ENCODE measurements around the gene SMARCE1. TPM values are rescaled to one million over a fixed set of nuclear protein-coding genes. Genes with fewer than 3 reads are reported as not detected.

Gene SMARCE1
- total and polyA plus RNA-seq, 11 donors = 38.6 to 88.0 (median 59.4) TPM

DNA sequence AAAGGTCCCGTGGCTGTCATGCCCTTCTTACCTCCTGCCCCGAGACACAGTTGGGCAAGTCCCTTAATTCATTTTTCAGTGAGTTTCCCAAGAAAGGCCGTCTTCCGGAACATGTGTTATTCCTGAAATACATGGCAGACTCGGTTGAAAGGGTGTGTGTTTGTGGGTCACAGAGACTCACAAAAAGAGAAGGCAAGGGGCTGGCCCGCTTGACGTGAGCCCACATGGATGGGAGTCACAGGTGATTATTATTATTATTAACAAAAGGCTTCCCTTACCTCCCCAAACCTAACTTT is 48.2 kb downstream of the SMARCE1 start:
- WGBS, 4 donors = 75 to 82% (median 78%) methylated on average over 7 of the region's 7 CpGs
- H3K27me3 ChIP-seq = no peaks in the 10 kb centered on the region
- DNase-seq (no peak), ATAC-seq (no peak)
- H3K27ac ChIP-seq = peak overlapping the region in 1 of 12 donors; percentile 71
- no peak overlapping the region for H3K4me3 ChIP-seq
- H3K9me3 ChIP-seq = no peaks in the 10 kb centered on the region
- TF ChIP-seq POLR2A (IDR thresholded peaks at IDR 0.05) = no peak
- TF ChIP-seq, protein P1, sequence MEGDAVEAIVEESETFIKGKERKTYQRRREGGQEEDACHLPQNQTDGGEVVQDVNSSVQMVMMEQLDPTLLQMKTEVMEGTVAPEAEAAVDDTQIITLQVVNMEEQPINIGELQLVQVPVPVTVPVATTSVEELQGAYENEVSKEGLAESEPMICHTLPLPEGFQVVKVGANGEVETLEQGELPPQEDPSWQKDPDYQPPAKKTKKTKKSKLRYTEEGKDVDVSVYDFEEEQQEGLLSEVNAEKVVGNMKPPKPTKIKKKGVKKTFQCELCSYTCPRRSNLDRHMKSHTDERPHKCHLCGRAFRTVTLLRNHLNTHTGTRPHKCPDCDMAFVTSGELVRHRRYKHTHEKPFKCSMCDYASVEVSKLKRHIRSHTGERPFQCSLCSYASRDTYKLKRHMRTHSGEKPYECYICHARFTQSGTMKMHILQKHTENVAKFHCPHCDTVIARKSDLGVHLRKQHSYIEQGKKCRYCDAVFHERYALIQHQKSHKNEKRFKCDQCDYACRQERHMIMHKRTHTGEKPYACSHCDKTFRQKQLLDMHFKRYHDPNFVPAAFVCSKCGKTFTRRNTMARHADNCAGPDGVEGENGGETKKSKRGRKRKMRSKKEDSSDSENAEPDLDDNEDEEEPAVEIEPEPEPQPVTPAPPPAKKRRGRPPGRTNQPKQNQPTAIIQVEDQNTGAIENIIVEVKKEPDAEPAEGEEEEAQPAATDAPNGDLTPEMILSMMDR (IDR thresholded peaks at IDR 0.05) = no peak
- H3K36me3 ChIP-seq = no peaks in the 10 kb centered on the region
- intact Hi-C loops (cut with DNase I) = no loop called here
- H3K4me1 ChIP-seq = peaks cover 0 to 20% (median 0%) of the 10 kb centered on the region in 12 donors

DNA sequence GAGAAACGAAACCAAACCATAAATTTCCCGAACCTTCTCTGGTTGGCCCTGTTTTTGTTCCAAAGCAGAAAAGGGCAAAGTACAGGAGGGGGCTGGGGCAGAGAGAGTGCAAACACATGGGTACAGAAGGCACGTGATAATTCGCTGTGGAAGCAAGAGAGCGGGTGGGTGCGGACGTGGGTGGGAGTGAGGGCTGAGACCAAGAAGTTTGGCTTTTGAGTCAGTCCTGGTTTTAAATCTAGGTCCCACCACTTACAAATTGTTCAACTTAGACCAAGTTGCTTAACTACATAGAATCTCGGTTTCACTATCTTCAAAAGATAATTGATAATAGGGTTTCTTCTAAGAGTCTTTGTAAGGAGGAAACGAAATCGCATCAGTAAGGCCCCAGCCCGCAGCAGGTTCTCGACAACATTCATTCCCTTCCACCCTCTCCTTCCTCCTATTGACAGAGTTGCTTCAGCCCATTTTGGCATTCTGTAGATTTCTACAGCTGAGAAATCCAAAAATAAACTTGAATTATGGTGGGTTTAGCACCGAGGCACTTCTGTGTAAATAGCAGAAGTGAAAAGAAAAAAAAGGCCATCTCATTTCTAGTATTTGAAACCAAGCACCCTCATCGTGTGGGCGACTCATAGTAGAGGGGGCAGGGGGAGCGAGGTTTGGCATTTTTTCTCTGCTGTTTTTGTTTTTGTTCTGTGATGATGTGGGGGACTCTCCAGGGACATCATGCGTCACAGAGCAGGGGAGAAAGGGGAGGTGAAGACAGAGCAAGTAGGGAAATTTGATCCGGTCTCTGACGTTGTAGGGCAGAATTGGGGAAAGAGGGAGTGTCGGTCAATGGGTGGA is 48.8 kb downstream of the SMARCE1 start:
- H3K36me3 ChIP-seq = no peaks in the 10 kb centered on the region
- 77 to 82% (median 79%) methylated on average over 20 of the region's 20 CpGs for WGBS, 4 donors
- no peaks in the 10 kb centered on the region for H3K27me3 ChIP-seq
- H3K9me3 ChIP-seq = no peaks in the 10 kb centered on the region
- ATAC-seq (peak in 3 of 4 donors; percentile 8 to 55 (median 34)), DNase-seq (peak in 1 of 5 donors; percentile 20)
- no peak for TF ChIP-seq POLR2A (IDR thresholded peaks at IDR 0.05)
- TF ChIP-seq, protein P1 (IDR thresholded peaks at IDR 0.05) = no peak
- H3K4me3 ChIP-seq = no peak overlapping the region
- H3K4me1 ChIP-seq = peaks cover 0 to 20% (median 0%) of the 10 kb centered on the region in 12 donors
- peak overlapping the region in 5 of 12 donors; percentile 22 to 71 (median 40) for H3K27ac ChIP-seq
- intact Hi-C loops (cut with DNase I) = no loop called here

DNA sequence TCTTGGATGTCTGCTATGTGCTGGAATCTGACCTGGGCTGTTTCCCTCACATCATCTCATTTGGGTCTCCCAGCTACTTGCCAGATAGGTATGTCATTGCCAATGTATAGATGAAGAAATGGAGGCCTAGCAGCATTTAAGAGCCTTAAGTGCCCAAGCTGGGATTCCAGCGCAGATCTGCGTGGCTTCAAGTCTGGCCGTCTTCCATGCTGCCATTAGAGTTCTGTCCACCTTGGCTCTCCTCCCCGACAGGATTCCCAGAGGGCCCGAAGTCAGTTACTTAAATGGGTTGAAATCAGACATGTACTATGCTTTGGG is 49.4 kb downstream of the SMARCE1 start:
- H3K9me3 ChIP-seq = no peaks in the 10 kb centered on the region
- H3K27me3 ChIP-seq = no peaks in the 10 kb centered on the region
- peak overlapping the region in 3 of 12 donors; percentile 22 to 71 (median 56) for H3K27ac ChIP-seq
- TF ChIP-seq POLR2A (IDR thresholded peaks at IDR 0.05) = no peak
- TF ChIP-seq, protein P1 (IDR thresholded peaks at IDR 0.05) = no peak
- peaks cover 0 to 20% (median 0%) of the 10 kb centered on the region in 12 donors for H3K4me1 ChIP-seq
- DNase-seq (no peak), ATAC-seq (no peak)
- intact Hi-C loops (cut with DNase I) = no loop called here
- 77 to 94% (median 85%) methylated on average over 5 of the region's 5 CpGs for WGBS, 4 donors
- H3K4me3 ChIP-seq = no peak overlapping the region
- H3K36me3 ChIP-seq = no peaks in the 10 kb centered on the region

DNA sequence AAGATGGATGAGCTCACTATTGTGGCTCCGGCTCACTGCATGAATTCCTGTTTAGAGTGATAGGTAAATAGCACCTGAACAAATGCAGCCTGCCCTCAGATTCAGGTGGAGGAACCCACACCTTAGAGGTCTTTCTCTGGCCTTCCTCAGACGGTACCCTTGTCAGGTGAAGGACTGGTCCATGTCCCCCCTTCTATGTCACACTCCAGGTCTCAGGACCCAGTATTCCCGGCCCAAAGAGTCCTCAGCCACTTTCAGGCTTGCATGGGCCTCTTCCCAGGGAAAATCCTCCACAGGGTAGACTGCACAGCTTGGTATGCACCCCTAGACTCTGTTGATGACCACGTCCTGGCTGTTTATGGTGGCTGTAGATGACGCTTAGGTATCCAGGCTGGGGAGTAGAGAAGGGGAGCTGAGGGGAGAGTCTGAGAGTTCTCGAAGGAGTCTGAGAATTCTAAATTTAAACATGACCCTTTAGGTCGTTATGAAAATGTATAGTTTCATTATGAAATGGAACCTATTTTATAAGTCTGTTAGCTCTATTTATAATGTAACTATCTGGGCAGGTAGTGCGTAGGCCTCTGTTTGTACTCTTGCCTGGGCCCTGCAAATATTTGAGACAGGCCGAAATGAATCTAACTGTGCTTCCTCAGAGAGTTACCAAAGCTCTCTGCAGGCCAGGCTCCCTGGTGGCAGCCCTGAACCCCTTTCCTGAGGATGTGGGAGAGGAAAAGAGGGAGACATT is 49.9 kb downstream of the SMARCE1 start:
- no peak for DNase-seq
- 92 to 94% (median 93%) methylated on average over 9 of the region's 9 CpGs for WGBS, 4 donors

More for the DNA sequence above, 49.9 kb downstream of the SMARCE1 start:
- Histone ChIP-seq H3K9me3 (no peaks in the 10 kb centered on the region), H3K4me3 (no peak overlapping the region), H3K27me3 (no peaks in the 10 kb centered on the region), H3K36me3 (no peaks in the 10 kb centered on the region), H3K27ac (peak overlapping the region in 3 of 12 donors; percentile 22 to 71 (median 56)), H3K4me1 (peaks cover 0 to 20% (median 0%) of the 10 kb centered on the region in 12 donors)
- intact Hi-C loops (cut with DNase I) = no loop called here
- TF ChIP-seq POLR2A (IDR thresholded peaks at IDR 0.05) = no peak
- TF ChIP-seq, protein P1 (IDR thresholded peaks at IDR 0.05) = no peak
- no peak for ATAC-seq
